ENCODE data around the gene UST. TPM values are rescaled to one million over a fixed set of nuclear protein-coding genes. Genes with fewer than 3 reads are reported as not detected.

UST gene
- total RNA-seq, 1 experiment from 2014 or later = 6.1 TPM

GRCh38 chr6:149082320-149082719 is 335.5 kb downstream of the UST start:
- Histone ChIP-seq H3K27me3 (ENCODE audit: insufficient read depth, low read length) (no peaks in the 10 kb centered on the region), H3K4me3 (replicated peaks in 1 of 2; ENCODE audit: low read depth in 1 of 2, low read length in 2 of 2) (no peak overlapping the region), H3K9me2 (ENCODE audit: insufficient read depth) (no peaks in the 10 kb centered on the region), H3K4me2 (ENCODE audit: low read length) (no peak overlapping the region), H3K4me1 (ENCODE audit: control insufficient read depth in 1 of 2, insufficient read depth in 2 of 2, low read length in 2 of 2) (no peaks in the 10 kb centered on the region; a peak in 1 of 4 replicates), H3K9ac (ENCODE audit: low read length) (no peak overlapping the region), H3K36me3 (ENCODE audit: control insufficient read depth in 1 of 2, insufficient read depth in 2 of 2, low read length in 2 of 2) (no peaks in the 10 kb centered on the region), H3K79me2 (ENCODE audit: insufficient read depth, low read length) (no peaks in the 10 kb centered on the region), H3K27ac (ENCODE audit: low read depth, low read length) (no peak overlapping the region), H4K20me1 (ENCODE audit: insufficient read depth) (no peaks in the 10 kb centered on the region), H3K9me3 (ENCODE audit: control insufficient read depth in 1 of 2, insufficient read depth in 1 of 2, low read depth in 1 of 2, low read length in 2 of 2) (no peaks in the 10 kb centered on the region), H2AFZ (ENCODE audit: low read depth, low read length, poor library complexity, severe bottlenecking) (no peak overlapping the region)
- BruUV-seq (replicated peaks) = no TSS peak
- POLR2A ChIA-PET = no interaction called here
- CTCF ChIA-PET = interaction anchor here (0.6 to 2.0 kb wide), 11 partner anchors 12 to 522 kb away, joined by 3 to 46 read pairs (median 4); no protein-coding TSS in a partner anchor
- intact Hi-C loops (cut with micrococcal nuclease) = loop anchor here (1.0 to 2.0 kb wide), 3 partner anchors 54 to 435 kb away; no protein-coding TSS in a partner anchor
- DNase-seq (ENCODE audit: low read depth, low spot score) (peak; percentile 57), ATAC-seq (peak; percentile 97)
- TF ChIP-seq EZH2phosphoT487 (IDR thresholded peaks at IDR 0.05; ENCODE audit: borderline replicate concordance) (no peak), RAD21 (IDR thresholded peaks at IDR 0.05; ENCODE audit: low read depth) (peak; percentile 95), CTCF (IDR thresholded peaks at IDR 0.05 in 2 of 3, conservative IDR thresholded peaks at IDR 0.05 in 1 of 3; ENCODE audit: borderline replicate concordance in 1 of 3, insufficient read depth in 1 of 3, low read depth in 2 of 3, low read length in 2 of 3) (peak; percentile 68 to 84 (median 79); a peak in 5 of 6 replicates), EZH2 (IDR thresholded peaks at IDR 0.05) (no peak), JUND (IDR thresholded peaks at IDR 0.05) (no peak)
- RAD21 ChIA-PET (ENCODE audit: low non-redundant PET in 1 of 2, low total read pairs in 2 of 2, uncharacterized antibody in 2 of 2, unreplicated experiment in 2 of 2) = interaction anchor here (0.5 to 1.7 kb wide), 8 partner anchors 50 to 421 kb away, joined by 3 to 25 read pairs (median 4); no protein-coding TSS in a partner anchor

- Histone ChIP-seq H3K79me2 (ENCODE audit: insufficient read depth, low read length) (no peaks in the 10 kb centered on the region), H4K20me1 (ENCODE audit: insufficient read depth) (no peaks in the 10 kb centered on the region), H2AFZ (ENCODE audit: low read depth, low read length, poor library complexity, severe bottlenecking) (no peak overlapping the region), H3K4me1 (ENCODE audit: control insufficient read depth in 1 of 2, insufficient read depth in 2 of 2, low read length in 2 of 2) (no peaks in the 10 kb centered on the region; a peak in 1 of 4 replicates), H3K36me3 (ENCODE audit: control insufficient read depth in 1 of 2, insufficient read depth in 2 of 2, low read length in 2 of 2) (no peaks in the 10 kb centered on the region), H3K27ac (ENCODE audit: low read depth, low read length) (no peak overlapping the region), H3K4me3 (replicated peaks in 1 of 2; ENCODE audit: low read depth in 1 of 2, low read length in 2 of 2) (no peak overlapping the region), H3K27me3 (ENCODE audit: insufficient read depth, low read length) (no peaks in the 10 kb centered on the region), H3K9me3 (ENCODE audit: control insufficient read depth in 1 of 2, insufficient read depth in 1 of 2, low read depth in 1 of 2, low read length in 2 of 2) (no peaks in the 10 kb centered on the region), H3K4me2 (ENCODE audit: low read length) (no peak overlapping the region), H3K9ac (ENCODE audit: low read length) (no peak overlapping the region), H3K9me2 (ENCODE audit: insufficient read depth) (no peaks in the 10 kb centered on the region)
- ChIA-PET CTCF (interaction anchor here (1.0 kb wide), 1 partner anchor 348 kb away, joined by 5 read pairs; no protein-coding TSS in a partner anchor), POLR2A (no interaction called here), RAD21 (ENCODE audit: low non-redundant PET in 1 of 2, low total read pairs in 2 of 2, uncharacterized antibody in 2 of 2, unreplicated experiment in 2 of 2) (no interaction called here)
- intact Hi-C loops (cut with micrococcal nuclease) = no loop called here
- DNase-seq (ENCODE audit: low read depth, low spot score) (no peak), ATAC-seq (no peak)
- TF ChIP-seq EZH2 (IDR thresholded peaks at IDR 0.05) (no peak), JUND (IDR thresholded peaks at IDR 0.05) (no peak), EGR1 (IDR thresholded peaks at IDR 0.05; ENCODE audit: low read depth) (no peak), EZH2phosphoT487 (IDR thresholded peaks at IDR 0.05; ENCODE audit: borderline replicate concordance) (no peak), SRF (IDR thresholded peaks at IDR 0.05; ENCODE audit: low read depth) (no peak), ATF3 (IDR thresholded peaks at IDR 0.05) (no peak), ZNF274 (IDR thresholded peaks at IDR 0.05; ENCODE audit: low read depth, low read length) (no peak), REST (IDR thresholded peaks at IDR 0.05; ENCODE audit: low read depth) (no peak), MAX (IDR thresholded peaks at IDR 0.05) (no peak), FOSL1 (IDR thresholded peaks at IDR 0.05; ENCODE audit: low read depth) (no peak), POLR2A (IDR thresholded peaks at IDR 0.05; ENCODE audit: borderline replicate concordance, extremely low read depth, insufficient read depth, insufficient read length) (no peak), RAD21 (IDR thresholded peaks at IDR 0.05; ENCODE audit: low read depth) (no peak), TCF7L2 (IDR thresholded peaks at IDR 0.05; ENCODE audit: borderline replicate concordance, extremely low read depth, insufficient read depth, insufficient read length) (no peak), SP1 (IDR thresholded peaks at IDR 0.05; ENCODE audit: low read depth) (no peak)
- BruUV-seq (replicated peaks) = no TSS peak
Observed at GRCh38 chr6:149084026-149084425, 337.2 kb downstream of the UST start.
